C1 segment of cervical spinal cord (tissue), 14 donors: ENCODE measurements around the gene CYFIP2.
A peak's percentile ranks its signal among the peaks of the same experiment; 100 is the strongest.
"Not testable (repeated sequence)": the region's sequence is repeated elsewhere in the genome, so short reads cannot be mapped to it uniquely, and the experiment has no call there.

Source experiments
- DNase-seq, 14 donors: peaks; one replicate each; lab custom pipeline; 2025; lab: John Stamatoyannopoulos, UW

CYFIP2 gene

DNA sequence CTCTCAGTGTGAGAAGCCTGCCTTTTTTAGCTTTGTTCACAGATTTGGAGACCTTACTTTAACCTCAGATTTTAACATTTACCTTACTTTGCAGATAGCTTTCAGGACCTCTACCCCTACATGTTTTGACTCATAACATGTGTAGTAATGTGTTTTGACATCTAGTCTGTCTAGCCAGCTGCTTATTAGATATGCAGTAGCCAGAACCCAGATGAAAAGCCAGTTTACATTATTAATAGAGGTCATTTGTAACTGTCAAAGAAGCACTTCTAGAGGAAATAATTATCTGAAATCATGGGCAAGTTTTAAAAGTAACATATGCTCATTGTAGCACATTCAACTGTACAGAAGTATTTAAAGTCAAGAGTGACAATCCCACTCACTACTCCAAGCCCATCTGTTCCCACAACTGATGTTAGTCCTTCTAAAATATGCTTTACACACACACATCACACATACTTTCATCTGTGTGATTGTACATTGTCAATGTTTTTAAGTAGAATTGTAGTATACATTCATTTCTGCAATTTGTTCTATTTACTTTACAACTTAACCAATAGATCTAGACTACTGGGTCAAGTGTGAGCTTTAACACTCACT is 122.3 kb downstream of the CYFIP2 start:
- DNase-seq: no peak

DNA sequence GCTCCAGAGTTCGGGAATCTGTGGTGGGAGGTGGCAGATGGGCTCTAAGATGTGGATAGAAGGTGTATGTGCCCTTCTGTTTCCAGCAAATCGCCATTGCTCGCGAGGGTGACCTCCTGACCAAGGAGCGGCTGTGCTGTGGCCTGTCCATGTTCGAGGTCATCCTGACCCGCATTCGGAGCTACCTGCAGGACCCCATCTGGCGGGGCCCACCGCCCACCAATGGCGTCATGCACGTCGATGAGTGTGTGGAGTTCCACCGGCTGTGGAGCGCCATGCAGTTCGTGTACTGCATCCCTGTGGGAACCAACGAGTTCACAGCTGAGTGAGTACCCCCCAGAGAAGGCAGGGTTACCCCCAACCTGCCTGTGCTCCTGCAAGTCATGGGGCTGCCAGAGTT is 123.2 kb downstream of the CYFIP2 start:
- no peak for DNase-seq

- DNase-seq: no peak
Measured at GRCh38 chr5:157390133-157390532, 124.2 kb downstream of the CYFIP2 start.

DNA sequence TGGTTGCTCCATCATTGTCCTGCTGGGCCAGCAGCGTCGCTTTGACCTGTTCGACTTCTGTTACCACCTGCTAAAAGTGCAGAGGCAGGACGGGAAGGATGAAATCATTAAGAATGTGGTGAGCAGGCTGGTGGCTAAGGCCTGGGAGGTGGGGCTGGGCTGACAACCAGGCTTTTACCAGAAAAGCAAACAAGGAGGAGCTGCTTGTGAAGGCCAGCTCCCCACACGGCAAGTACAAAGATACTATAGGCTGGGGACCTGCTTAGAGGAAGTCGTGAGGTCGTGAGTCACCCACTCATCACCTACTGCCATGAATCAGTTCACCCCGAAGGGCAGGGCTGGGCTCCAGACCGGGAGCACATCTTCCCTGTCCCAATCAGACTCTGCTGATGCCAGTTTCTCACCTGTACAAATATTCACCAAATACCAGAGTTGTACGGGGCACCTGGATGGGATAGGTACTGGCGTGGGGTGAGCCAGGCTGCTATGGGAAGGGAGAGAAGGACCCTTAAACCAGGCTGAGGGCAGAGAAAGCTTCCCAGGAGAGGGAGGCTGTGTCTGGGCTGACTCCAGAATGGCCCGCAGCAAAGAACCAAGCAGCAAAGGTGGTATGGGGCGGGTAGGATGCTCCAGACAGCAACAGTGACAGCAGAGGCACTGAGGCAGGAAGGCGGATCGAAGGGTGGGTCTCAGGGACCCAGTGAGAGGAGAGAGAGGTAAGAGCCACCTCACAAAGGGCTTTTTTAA is 124.8 kb downstream of the CYFIP2 start:
- DNase-seq: no peak

GRCh38 chr5:157398305-157398704 is 132.4 kb downstream of the CYFIP2 start:
- DNase-seq: no peak

GRCh38 chr5:157400741-157401495 is 135.0 kb downstream of the CYFIP2 start:
- no peak for DNase-seq

- no peak for DNase-seq
Measured at GRCh38 chr5:157415838-157416237, 149.9 kb downstream of the CYFIP2 start.

- DNase-seq: not testable (repeated sequence)
Measured at GRCh38 chr5:157419521-157419920, 153.6 kb downstream of the CYFIP2 start.

DNA sequence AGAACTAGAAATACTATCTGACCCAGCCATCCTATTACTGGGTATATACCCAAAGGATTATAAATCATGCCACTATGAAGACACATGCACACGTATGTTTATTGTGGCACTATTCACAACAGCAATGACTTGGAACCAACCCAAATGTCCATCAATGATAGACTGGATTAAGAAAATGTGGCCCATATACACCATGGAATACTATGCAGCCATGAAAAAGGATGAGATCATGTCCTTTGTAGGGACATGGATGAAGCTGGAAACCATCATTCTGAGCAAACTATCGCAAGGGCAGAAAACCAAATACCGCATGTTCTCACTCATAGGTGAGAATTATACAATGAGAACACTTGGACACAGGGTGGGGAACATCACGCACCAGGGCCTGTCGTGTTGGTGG is 164.0 kb downstream of the CYFIP2 start:
- not testable (repeated sequence) for DNase-seq

- peak in 2 of 14 donors; percentile 48 to 60 for DNase-seq
Measured at GRCh38 chr5:157431544-157432200, 165.7 kb downstream of the CYFIP2 start.

- DNase-seq: no peak
Measured at GRCh38 chr5:157434096-157434495, 168.2 kb downstream of the CYFIP2 start.

DNA sequence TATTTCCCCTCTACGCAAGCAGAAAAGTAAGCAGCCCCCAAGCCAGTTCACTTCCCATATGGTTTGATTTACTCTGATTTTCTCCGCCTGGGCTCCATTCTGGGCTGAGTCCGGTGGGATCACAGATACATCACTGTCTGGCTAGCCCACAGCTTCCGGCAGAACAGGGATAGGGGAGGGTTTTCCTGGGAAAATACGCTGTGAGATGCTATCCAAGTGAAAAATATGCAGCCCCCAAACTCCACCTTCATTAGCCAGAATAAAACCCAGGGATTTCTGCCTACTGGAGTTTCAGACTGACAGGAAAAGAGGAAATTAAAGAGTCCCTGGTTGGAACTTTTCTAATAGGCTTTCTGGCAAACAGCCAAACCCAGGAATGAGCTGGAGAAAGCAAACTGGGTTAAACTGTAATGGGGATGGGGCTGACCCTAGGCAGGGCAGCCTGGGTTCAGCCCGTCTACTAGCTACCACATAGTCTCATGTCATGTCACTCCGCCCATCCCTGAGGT is 177.2 kb downstream of the CYFIP2 start:
- no peak for DNase-seq

GRCh38 chr5:157444224-157444623 is 178.3 kb downstream of the CYFIP2 start:
- DNase-seq: no peak
